Esophagus muscularis mucosa (tissue), 3 donors: Measurements from ENCODE around the gene CCDC182.

Experiments used
- POLR2A ChIP-seq: fragments of 450-650 bp; IDR thresholded peaks from one replicate; pipeline ENCODE4 v1.6.1; 2017; ENCODE audit warnings: antibody characterized with exemption, moderate library complexity, mild to moderate bottlenecking, low read depth
- TF ChIP-seq, protein P1 (sequence below), 3 experiments: fragments of 200-600 bp in 2 of 3; fragments of 450-650 bp in 1 of 3; sonication (generic) in 2 of 3; IDR thresholded peaks; one replicate each; pipeline ENCODE4 v1.5.1; 2017 to 2019; ENCODE audit warnings: antibody characterized with exemption in 3 of 3, mild to moderate bottlenecking in 2 of 3, moderate library complexity in 1 of 3

DNA sequence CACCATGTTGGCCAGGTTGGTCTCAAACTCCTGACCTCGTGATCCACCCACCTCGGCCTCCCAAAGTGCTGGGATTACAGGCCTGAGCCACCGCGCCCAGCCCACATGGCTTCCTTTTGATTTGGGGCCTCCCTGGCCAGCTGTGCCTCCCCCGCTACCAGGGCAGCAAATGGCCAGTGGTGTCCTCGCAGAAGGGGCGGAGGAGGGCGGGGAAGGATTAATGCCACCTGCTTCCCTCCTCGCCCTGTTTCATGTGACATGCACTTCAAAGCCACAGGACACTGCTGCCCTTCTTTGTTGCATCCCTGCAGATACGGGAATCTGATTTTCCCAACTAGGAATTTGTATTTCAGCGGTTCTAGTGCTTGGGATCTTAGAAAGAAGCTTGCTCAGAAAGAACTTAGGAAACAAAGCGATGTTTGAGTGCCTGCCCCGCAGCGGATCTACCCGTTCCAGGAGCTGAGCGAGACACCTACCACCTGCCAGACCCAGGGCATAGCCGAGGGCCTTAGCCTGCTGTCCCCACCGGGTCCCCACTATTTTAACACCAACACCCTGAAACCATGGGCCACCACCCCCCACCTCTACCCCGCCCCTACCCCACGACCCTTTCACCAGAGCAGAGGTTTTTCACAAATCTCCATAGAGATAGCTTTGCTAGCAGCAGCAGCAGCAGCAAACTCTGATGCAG, 37.7 kb upstream of the CCDC182 start:
- TF ChIP-seq, protein P1, sequence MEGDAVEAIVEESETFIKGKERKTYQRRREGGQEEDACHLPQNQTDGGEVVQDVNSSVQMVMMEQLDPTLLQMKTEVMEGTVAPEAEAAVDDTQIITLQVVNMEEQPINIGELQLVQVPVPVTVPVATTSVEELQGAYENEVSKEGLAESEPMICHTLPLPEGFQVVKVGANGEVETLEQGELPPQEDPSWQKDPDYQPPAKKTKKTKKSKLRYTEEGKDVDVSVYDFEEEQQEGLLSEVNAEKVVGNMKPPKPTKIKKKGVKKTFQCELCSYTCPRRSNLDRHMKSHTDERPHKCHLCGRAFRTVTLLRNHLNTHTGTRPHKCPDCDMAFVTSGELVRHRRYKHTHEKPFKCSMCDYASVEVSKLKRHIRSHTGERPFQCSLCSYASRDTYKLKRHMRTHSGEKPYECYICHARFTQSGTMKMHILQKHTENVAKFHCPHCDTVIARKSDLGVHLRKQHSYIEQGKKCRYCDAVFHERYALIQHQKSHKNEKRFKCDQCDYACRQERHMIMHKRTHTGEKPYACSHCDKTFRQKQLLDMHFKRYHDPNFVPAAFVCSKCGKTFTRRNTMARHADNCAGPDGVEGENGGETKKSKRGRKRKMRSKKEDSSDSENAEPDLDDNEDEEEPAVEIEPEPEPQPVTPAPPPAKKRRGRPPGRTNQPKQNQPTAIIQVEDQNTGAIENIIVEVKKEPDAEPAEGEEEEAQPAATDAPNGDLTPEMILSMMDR (IDR thresholded peaks at IDR 0.05): no peak
- TF ChIP-seq POLR2A: no peak
